Measurements from ENCODE around the gene PIERCE2. TPM values are rescaled to one million over a fixed set of nuclear protein-coding genes. Genes with fewer than 3 reads are reported as not detected.

Gene PIERCE2
- total RNA-seq, 1 donor from 2014 or later, result 5.2 TPM

DNA sequence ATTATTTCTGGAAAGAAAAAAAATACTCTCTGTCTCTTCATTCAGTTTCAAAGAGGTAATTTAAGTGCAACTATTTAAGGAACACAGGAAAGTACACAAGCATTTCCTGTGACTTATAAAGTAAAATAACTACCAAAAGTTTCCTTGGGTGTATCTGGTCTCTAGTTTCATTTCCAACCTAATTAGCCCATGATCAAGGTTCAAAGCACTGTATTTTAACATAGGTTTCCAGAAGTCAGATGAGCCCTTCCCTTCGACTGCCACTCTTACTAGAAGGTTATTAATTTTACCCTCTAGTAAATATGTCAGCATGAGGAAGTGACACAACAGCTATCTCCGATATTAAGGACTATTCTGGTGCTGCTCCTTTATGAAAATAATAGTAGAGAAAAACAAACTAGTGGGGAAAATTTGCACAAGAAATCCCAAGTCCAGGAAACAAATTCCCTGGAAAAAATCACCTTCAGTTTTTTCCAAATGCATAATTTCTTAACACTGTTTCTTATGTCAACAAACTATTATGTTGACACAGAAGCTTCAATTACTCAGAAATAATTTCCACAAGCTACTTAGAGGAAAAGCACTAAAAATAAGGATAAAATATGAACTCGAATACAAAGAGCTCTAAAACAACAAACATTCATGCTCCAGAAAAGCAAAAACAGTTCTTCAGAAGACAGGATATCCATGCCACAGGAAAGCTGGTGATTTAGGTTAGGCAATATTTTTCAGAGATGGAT lies 35.4 kb upstream of the PIERCE2 start:
- H3K4me3 ChIP-seq (ENCODE audit: low read depth, low read length), result no peak overlapping the region
- H3K36me3 ChIP-seq (ENCODE audit: control insufficient read depth, insufficient read depth, low read length), result no peaks in the 10 kb centered on the region
- DNase-seq (ENCODE audit: low read depth), result no peak
- H3K27me3 ChIP-seq (ENCODE audit: control insufficient read depth, insufficient read depth, low read length), result no peaks in the 10 kb centered on the region
- TF ChIP-seq, protein P1, sequence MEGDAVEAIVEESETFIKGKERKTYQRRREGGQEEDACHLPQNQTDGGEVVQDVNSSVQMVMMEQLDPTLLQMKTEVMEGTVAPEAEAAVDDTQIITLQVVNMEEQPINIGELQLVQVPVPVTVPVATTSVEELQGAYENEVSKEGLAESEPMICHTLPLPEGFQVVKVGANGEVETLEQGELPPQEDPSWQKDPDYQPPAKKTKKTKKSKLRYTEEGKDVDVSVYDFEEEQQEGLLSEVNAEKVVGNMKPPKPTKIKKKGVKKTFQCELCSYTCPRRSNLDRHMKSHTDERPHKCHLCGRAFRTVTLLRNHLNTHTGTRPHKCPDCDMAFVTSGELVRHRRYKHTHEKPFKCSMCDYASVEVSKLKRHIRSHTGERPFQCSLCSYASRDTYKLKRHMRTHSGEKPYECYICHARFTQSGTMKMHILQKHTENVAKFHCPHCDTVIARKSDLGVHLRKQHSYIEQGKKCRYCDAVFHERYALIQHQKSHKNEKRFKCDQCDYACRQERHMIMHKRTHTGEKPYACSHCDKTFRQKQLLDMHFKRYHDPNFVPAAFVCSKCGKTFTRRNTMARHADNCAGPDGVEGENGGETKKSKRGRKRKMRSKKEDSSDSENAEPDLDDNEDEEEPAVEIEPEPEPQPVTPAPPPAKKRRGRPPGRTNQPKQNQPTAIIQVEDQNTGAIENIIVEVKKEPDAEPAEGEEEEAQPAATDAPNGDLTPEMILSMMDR (IDR thresholded peaks at IDR 0.05; ENCODE audit: insufficient read depth, low read length, poor library complexity, severe bottlenecking), result no peak

DNA sequence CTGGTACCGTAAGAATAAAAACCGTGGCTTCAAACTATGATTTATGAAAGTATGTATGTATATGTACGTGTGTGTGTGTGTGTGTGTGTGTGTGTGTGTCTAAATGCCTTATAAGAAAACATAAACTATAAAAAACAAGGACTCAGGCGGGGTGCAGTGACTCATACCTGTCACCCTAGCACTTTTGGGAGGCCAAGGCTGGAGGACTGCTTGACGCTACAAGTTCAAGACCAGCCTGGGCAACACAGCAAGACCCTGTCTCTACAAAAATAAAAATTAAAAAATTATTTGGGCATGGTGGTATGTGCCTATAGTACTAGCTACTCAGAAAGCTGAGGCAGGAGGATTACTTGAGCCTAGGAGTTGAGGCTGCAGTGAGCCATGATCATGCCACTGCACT lies 29.2 kb upstream of the PIERCE2 start:
- no peaks in the 10 kb centered on the region for H3K36me3 ChIP-seq (ENCODE audit: control insufficient read depth, insufficient read depth, low read length)
- DNase-seq (ENCODE audit: low read depth), result no peak
- no peak overlapping the region for H3K4me3 ChIP-seq (ENCODE audit: low read depth, low read length)
- no peaks in the 10 kb centered on the region for H3K27me3 ChIP-seq (ENCODE audit: control insufficient read depth, insufficient read depth, low read length)
- TF ChIP-seq, protein P1 (IDR thresholded peaks at IDR 0.05; ENCODE audit: insufficient read depth, low read length, poor library complexity, severe bottlenecking), result no peak

DNA sequence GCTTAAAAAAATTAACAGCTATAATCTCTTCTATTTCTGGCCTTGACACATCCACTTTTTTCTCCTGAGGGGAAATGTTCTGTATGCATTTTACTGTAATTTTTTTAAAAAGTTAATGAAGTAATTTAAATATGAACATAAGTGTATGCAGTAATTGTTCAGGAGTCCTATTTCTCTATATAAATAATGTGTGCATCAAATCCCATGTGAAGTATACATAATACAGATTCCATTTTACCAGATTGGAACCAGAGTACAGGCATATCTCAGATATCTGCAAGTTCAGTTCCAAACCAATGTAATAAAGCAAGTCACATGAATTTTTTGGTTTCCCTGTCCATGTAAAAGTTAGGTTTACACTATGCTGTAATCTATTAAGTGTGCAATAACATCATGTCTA lies 26.7 kb upstream of the PIERCE2 start:
- H3K4me3 ChIP-seq (ENCODE audit: low read depth, low read length), result no peak overlapping the region

DNA sequence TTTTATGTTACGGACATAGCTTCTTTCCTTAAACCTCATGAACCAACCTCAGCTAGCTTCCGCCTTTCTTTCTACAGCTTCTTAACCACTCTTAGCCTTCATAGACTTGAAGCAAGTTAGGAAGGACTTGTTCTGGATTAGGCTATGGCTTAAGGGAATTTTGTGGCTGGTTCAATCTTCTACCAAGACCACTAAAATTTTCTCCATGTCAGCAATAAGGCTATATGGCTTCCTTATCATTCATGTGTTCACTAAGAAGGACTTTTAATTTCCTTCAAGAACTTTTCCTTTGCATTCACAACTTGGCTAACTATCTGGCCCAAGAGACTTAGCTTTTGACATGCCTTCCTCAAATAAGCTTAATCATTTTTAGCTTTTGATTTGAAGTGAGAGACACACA lies 24.6 kb upstream of the PIERCE2 start:
- Histone ChIP-seq H3K27me3 (ENCODE audit: control insufficient read depth, insufficient read depth, low read length) (no peaks in the 10 kb centered on the region), H3K36me3 (ENCODE audit: control insufficient read depth, insufficient read depth, low read length) (no peaks in the 10 kb centered on the region), H3K4me3 (ENCODE audit: low read depth, low read length) (no peak overlapping the region)
- TF ChIP-seq, protein P1 (IDR thresholded peaks at IDR 0.05; ENCODE audit: insufficient read depth, low read length, poor library complexity, severe bottlenecking), result no peak
- DNase-seq (ENCODE audit: low read depth), result no peak

More for the DNA sequence above, 26.7 kb upstream of the PIERCE2 start:
- no peak for DNase-seq (ENCODE audit: low read depth)
- no peaks in the 10 kb centered on the region for H3K27me3 ChIP-seq (ENCODE audit: control insufficient read depth, insufficient read depth, low read length)
- H3K36me3 ChIP-seq (ENCODE audit: control insufficient read depth, insufficient read depth, low read length), result no peaks in the 10 kb centered on the region
- TF ChIP-seq, protein P1 (IDR thresholded peaks at IDR 0.05; ENCODE audit: insufficient read depth, low read length, poor library complexity, severe bottlenecking), result no peak

DNA sequence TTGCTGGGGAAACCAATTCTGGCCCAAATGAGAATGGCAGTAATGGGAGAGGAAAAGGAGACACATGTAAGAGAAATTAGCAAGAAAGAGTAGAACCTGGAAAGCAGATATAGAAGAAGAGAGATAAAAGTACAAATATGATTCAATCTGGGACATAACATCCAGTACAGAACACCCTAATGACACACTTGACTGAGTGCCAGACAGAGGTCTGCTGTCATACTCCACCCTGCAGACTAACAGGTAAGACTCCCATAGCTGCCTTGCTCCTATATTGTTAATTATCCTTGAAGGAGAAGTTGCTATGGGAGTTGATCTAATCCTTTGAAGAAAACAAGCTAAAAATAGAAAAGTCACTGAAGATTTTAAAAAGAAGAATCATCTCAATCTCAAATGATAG lies 21.3 kb upstream of the PIERCE2 start:
- TF ChIP-seq, protein P1 (IDR thresholded peaks at IDR 0.05; ENCODE audit: insufficient read depth, low read length, poor library complexity, severe bottlenecking), result no peak
- no peaks in the 10 kb centered on the region for H3K36me3 ChIP-seq (ENCODE audit: control insufficient read depth, insufficient read depth, low read length)
- no peak for DNase-seq (ENCODE audit: low read depth)
- H3K4me3 ChIP-seq (ENCODE audit: low read depth, low read length), result no peak overlapping the region
- no peaks in the 10 kb centered on the region for H3K27me3 ChIP-seq (ENCODE audit: control insufficient read depth, insufficient read depth, low read length)

DNA sequence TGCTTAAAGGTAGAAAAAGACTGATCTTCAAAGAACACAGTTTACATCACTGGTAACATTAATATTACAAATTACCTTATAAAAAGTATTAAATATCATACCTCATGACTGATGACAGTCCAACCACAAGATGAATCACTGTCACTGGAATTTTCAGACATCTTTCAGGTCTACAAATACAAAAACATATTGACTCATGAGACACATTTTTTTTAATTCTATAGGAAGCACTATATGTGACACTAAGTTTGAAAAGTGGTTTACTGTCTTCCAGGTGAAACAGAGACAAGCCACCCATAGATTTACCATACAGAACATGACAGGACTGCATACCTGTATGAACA lies 19.1 kb upstream of the PIERCE2 start:
- no peaks in the 10 kb centered on the region for H3K36me3 ChIP-seq (ENCODE audit: control insufficient read depth, insufficient read depth, low read length)
- DNase-seq (ENCODE audit: low read depth), result no peak
- TF ChIP-seq, protein P1 (IDR thresholded peaks at IDR 0.05; ENCODE audit: insufficient read depth, low read length, poor library complexity, severe bottlenecking), result no peak
- no peak overlapping the region for H3K4me3 ChIP-seq (ENCODE audit: low read depth, low read length)
- H3K27me3 ChIP-seq (ENCODE audit: control insufficient read depth, insufficient read depth, low read length), result no peaks in the 10 kb centered on the region
